ENCODE measurements around the gene RAB5IF. TPM values are rescaled to one million over a fixed set of nuclear protein-coding genes. Genes with fewer than 3 reads are reported as not detected.

RAB5IF gene
- total and polyA plus RNA-seq, 2 of the 8 experiments (the other 6 are each of a cell fraction or from before 2014, with no cell fraction given): 95.5 to 148 TPM

DNA sequence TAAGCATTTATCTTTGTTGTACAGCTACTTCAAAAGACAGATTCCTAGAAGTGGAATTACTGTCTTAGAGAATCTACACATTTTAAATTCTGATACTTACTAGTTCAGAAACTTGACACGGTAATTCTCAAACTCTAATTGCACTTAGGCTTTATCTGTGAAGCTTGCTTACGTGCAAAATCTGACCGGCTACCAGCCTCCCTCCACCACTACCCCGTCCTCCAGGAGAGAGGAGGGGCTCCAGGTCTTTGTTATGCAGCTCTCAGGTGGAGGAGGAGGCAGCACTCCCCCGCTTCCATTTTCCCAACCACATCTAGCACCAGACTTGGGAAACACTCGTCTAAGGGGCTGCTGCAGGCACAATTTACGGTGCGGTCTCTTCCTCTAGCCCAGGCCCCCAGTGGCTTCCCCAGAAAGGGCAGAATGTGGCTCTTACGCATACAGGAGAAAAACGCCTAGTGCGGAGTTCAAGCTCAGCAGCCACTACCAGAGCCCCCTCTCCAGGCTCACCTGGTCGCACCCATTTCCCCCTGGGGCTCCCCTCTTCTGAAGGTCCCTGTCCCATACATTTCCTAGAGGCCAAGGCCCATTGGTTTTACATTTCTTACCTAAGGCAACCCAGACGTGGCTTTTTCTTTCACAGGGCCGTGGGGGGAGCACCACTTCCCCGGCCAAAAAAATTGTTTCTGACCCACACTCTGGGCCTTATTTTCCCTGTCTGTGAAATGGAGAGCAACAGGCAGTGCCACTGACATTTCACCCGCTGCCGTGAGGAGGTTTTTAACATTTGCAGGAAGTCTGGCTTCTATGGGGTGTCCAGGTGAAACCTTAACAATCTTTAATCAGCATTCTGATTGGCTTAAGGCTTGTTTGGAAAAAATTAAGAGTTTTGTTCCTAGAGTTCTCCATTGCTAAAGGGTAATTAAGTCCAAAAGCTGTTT is 33.7 kb upstream of the RAB5IF start:
- 5% methylated on average over 17 of the region's 17 CpGs; no CpG with 5 or more reads in 1 of the 2 experiments for WGBS, 2 experiments (ENCODE audit: extremely low coverage in 1 of 2, insufficient coverage in 1 of 2, insufficient read length in 1 of 2, insufficient replicate concordance in 2 of 2, low coverage in 1 of 2, low lambda C conversion rate in 2 of 2, missing lambda C conversion rate in 1 of 2)
- POLR2A ChIA-PET (ENCODE audit: partially characterized antibody): interaction anchor here (0.8 to 17.6 kb wide), 11 partner anchors 10 to 293 kb away, joined by 3 to 388 read pairs (median 5); partner anchors contain the start of gene RAB5IF
- H4K5ac ChIP-seq (ENCODE audit: insufficient read length, low read depth, low read length): peak overlapping the region; percentile 55
- H4K91ac ChIP-seq (replicated peaks; ENCODE audit: insufficient read length, low read length): peak overlapping the region; percentile 54
- no peak overlapping the region for H3K14ac ChIP-seq (ENCODE audit: insufficient read length)
- H3K27ac ChIP-seq (ENCODE audit: low read depth, low read length): peak overlapping the region; percentile 85
- peak overlapping the region; percentile 52 for H3K18ac ChIP-seq (ENCODE audit: extremely low read depth, low read length)
- peak overlapping the region in 3 of 4 experiments; percentile 3 to 51 (median 43); a peak in 6 of 7 replicates for H3K9ac ChIP-seq (replicated peaks in 1 of 4; ENCODE audit: extremely low read depth in 1 of 4, low read depth in 3 of 4, low read length in 3 of 4)
- no peaks in the 10 kb centered on the region for H3K27me3 ChIP-seq (replicated peaks in 1 of 4; ENCODE audit: control insufficient read depth in 3 of 4, extremely low read depth in 1 of 4, insufficient read depth in 3 of 4, low read length in 3 of 4)
- H2BK15ac ChIP-seq (ENCODE audit: low read length): no peak overlapping the region
- H2BK120ac ChIP-seq (replicated peaks; ENCODE audit: low read depth, low read length): peak overlapping the region; percentile 63
- no peaks in the 10 kb centered on the region for H3K9me3 ChIP-seq (ENCODE audit: insufficient read depth in 2 of 2, low read depth in 1 of 2, low read length in 1 of 2)
- H3K4me3 ChIP-seq (ENCODE audit: extremely low read depth in 1 of 4, insufficient read depth in 2 of 4, low read depth in 3 of 4, low read length in 4 of 4): peak overlapping the region; percentile 42 to 98 (median 62); a peak in 7 of 8 replicates
- H3K23ac ChIP-seq (ENCODE audit: insufficient read length): no peak overlapping the region
- no peak overlapping the region for H2AFZ ChIP-seq (ENCODE audit: low read length)
- 0 out of 2 replicates have a peak overlapping the region, but pooled peaks have one; percentile 9 for H2BK20ac ChIP-seq (ENCODE audit: low read length)
- DNase-seq (ENCODE audit: low read depth in 1 of 2, low spot score in 2 of 2): peak; percentile 61 to 70
- peak; percentile 55 for FAIRE-seq
- H3K79me1 ChIP-seq (ENCODE audit: low read depth, low read length): peaks cover 2% of the 10 kb centered on the region
- peaks cover 14 to 31% (median 18%) of the 10 kb centered on the region in 4 experiments for H3K4me1 ChIP-seq (replicated peaks in 1 of 4; ENCODE audit: control insufficient read depth in 3 of 4, insufficient read depth in 4 of 4, low read length in 3 of 4)
- H3K4ac ChIP-seq (replicated peaks; ENCODE audit: insufficient read length, low read depth, low read length): peak overlapping the region; percentile 10
- 0 out of 2 replicates have a peak overlapping the region, but pooled peaks have one; percentile 86 for H2AK5ac ChIP-seq (ENCODE audit: low read depth, low read length)
- peaks cover 17% of the 10 kb centered on the region for H3K23me2 ChIP-seq (ENCODE audit: low read depth, low read length)
- peaks cover 0 to 4% of the 10 kb centered on the region in 2 experiments for H4K20me1 ChIP-seq (replicated peaks in 1 of 2; ENCODE audit: control insufficient read depth in 1 of 2, insufficient read depth in 2 of 2, low read length in 2 of 2)
- H3K79me2 ChIP-seq (ENCODE audit: control insufficient read depth in 1 of 2, insufficient read depth in 2 of 2, low read length in 2 of 2): peaks cover 18 to 42% of the 10 kb centered on the region in 2 experiments
- H4K8ac ChIP-seq (ENCODE audit: extremely low read depth, insufficient read depth, low read length): peak overlapping the region; percentile 15; the same call in 1 of the 2 replicates
- H2BK12ac ChIP-seq (ENCODE audit: low read depth, low read length): peak overlapping the region; percentile 89
- peak overlapping the region; percentile 98 to 99 for H3K4me2 ChIP-seq (ENCODE audit: insufficient read depth in 1 of 2, low read depth in 2 of 2, low read length in 2 of 2)
- CTCF ChIA-PET (ENCODE audit: partially characterized antibody): interaction anchor here (0.7 to 18.0 kb wide), 8 partner anchors 12 to 41 kb away, joined by 4 to 202 read pairs (median 9); partner anchors contain the start of genes MYL9 and RAB5IF
- H3K56ac ChIP-seq (replicated peaks; ENCODE audit: insufficient read length, low read depth, low read length): peak overlapping the region; percentile 95
- no peaks in the 10 kb centered on the region; a peak in 1 of 8 replicates for H3K36me3 ChIP-seq (ENCODE audit: control insufficient read depth in 2 of 4, insufficient read depth in 4 of 4, low read length in 3 of 4)
- peak overlapping the region; percentile 93 for H2BK5ac ChIP-seq (ENCODE audit: low read depth, low read length)
- TF ChIP-seq RFX5 (IDR thresholded peaks at IDR 0.05; ENCODE audit: borderline replicate concordance, low read depth, low read length): 0 out of 2 replicates have a peak, but pooled peaks have one; percentile 4
